Stimulated activated CD8-positive, alpha-beta memory T cell treated with anti-CD3 and anti-CD28 coated beads, Interleukin-12 subunit alpha, Interleukin-12 subunit beta, amount 100 ng/mL, for 1 hour (primary cell): Measurements from ENCODE around the gene PDXK.
A peak's percentile ranks its signal among the peaks of the same experiment; 100 is the strongest.

Source experiments
- DNase-seq: peaks from one replicate; pipeline ENCODE4 v3.0.0-alpha.2; 2020; ENCODE audit warnings: low read depth

The PDXK gene

DNA sequence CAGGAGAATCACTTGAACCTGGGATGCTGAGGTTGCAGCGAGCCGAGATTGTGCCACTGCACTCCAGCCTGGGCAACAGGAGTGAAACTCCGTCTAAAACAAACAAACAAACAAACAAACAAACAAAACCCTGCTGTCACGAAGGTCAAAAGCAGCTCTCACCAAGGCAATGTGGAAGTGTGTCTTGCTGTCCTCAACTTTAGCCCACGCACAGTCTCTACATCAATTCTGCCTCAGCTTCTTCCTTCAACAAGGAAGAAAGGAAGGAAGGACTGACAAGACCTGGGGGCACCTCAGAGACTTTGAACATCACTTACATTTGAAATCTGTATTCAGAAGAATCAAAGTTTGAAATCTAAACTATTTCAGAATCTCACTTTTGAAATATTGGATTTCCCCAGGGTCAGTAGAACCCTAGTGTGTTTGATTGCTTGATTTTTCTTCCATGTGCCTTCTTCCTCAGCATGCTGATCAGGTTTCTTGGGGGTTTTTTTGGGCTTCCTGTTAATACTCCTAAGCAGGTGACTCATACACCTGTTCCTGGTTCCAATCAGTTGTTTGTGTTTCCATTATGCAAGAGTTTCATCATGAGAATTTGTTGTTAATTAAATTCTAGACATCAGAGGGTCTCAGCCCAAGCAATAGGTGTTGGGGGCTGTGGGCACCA is 63.6 kb downstream of the PDXK start:
- DNase-seq, result no peak

DNA sequence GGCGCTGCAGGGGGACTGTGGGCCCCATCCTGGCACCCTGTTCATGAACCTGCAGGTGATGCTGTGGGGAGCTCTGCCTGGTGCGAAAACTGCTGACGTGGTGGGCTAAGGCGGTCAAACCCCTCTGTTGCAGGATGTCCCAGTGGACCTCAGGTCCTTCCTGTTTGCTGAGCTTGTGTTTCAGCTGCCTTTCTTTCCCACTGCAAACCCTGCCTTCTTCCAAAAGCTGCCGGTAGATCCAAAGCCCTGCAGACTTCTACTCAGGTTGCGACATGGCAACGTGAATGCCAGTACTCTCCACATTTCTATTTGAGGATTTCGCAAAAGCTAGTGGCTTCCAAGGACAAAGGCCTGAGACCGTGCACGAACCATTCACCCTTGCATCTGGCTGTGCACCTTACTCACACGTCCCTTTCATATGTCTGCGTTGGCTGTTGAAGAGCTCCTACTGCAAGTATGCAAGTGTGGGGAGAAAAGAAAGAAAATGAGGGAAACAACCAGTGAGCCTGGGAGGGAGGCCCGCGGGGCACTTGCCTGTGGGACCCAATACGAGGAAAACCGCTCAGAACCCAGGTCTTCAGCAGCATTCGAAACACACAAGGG is 64.3 kb downstream of the PDXK start:
- no peak for DNase-seq

DNA sequence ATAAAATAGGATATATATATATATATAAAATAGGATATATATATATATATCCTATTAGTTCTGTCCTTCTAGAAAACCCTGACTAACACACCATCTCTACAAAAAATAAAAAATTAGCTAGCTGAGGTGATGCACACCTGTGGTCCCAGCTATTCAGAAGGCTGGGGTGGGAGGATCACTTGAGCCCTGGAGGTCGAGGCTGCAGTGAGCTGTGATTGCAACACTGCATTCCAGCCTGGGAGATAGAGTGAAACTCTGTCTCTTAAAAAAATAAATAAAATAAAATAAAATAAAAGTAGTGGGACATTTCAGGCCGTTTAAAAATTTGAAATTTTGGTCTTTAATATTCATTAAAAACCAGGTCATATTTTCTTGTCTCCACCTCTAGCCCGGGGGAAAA is 66.2 kb downstream of the PDXK start:
- DNase-seq, result no peak

DNA sequence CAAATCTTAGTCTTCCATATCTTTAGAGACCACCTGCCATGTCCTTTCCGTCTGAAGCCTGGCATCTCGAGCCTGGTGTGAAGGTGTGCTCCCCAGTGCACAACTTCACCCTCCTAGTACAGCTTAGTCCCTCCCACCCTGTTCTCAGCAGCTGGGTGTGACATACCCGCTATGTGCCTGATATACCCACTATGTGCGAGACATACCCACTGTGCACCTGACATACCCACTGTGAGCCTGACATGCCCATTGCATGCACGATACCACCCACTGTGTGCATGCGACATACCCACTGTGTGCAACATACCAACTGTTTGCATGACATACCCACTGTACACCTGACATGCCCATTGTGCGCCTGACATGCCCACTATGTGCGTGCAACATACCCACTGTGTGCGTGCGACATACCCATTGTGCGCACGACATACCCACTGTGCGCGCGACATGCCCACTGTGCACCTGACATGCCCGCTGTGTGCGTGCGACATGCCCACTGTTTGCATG is 67.4 kb downstream of the PDXK start:
- no peak for DNase-seq

DNA sequence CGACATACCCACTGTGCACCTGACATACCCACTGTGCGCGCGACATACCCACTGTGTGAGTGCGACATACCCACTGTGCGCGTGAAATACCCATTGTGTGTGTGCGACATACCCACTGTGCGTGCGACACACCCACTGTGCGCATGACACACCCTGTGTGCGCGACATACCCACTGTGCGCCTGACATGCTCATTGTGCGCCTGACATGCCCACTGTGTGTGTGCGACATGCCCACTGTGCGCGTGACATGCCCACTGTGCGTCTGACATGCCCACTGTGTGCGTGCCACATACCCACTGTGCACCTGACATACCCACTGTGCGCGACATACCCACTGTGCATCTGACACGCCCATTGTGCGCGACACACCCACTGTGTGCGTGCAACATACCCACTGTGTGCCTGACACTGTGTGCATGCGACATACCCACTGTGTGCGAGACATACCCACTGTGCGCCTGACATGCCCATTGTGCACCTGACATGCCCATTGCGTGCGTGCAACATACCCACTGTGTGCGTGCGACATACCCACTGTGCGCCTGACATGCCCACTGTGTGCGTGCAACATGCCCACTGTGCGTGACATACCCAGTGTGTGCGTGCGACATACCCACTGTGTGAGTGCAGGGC is 68.0 kb downstream of the PDXK start:
- DNase-seq, result no peak

DNA sequence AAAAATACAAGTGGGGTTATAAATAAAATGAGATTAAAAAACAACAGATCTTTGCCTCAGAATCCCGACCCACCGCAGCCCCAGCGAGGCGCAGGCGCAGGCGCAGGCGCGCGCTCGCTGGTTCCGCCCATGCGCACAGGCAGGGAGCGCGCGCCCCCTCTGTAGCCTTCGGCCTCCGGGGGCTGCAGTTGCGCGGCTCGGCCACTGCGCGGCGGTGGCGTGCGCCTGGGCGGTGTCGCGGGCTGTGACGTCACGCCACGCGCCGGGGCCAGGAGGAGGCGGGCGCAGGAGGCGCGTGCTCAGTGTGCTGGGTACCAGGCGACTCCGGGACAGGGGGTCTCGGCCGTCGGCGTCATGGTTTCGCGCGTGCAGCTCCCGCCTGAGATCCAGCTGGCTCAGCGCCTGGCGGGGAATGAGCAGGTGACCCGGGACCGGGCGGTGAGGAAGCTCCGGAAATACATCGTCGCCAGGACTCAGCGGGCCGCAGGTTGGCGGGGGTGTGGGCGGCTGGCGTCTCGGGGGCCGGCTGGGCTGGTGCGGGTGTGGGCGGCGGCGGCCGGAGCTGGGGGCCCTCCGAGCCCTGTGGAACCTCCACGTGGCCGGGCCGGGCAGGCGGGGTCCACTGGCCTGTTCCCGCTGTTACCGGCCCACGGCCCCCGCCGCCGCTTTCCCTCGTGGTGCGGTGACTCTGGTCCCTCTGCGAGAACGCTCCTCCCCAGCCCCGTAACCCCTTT is 70.5 kb downstream of the PDXK start, which contains the start of gene RRP1:
RRP1 (plus strand) TSS at position 302 of the 734 bp plus-strand sequence; CDS start at position 355, 53 bp downstream.
- DNase-seq, result peak; percentile 89

DNA sequence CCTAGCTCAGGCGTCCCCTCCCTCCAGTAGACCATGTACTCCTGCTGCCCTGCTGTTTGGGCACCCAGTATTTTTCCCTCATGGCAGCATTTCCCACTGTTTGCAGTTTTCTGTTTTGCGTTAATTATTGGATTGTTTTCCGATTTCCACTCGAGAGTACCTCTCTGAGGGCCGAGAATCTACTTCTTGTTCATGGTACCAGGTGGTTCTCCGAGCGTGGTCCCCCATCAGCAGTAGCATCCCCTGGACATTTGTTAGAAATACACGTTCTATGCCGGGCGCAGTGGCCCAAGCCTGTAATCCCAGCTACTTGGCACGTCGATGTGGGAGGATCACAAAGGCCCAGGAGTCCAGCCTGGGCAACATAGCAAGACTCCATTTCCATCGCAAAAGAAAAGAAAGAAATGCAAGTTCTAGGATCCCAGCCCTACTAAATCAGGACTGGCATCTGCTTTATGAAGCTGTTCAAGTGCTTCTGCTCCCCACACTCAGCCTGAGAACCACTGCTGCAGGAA is 71.1 kb downstream of the PDXK start:
- DNase-seq, result no peak

DNA sequence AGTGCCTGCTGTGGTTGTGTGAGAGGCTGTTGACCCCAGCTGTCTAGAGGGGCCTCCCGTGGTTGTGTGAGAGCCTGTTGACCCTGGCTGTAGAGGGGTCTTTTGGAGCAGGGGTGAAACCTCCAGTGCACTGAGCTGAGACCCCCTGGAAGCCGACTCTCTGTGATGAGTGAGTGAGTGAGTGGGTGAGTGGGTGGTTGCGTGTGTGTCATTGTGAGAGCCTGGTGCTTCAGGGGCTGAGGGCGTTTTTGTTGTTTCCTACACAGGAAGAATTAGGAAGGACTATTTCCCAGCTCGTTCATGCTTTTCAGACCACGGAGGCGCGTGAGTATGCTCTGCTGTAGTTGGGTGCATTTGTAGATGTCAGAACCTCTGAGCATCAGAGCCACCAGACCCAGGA is 73.5 kb downstream of the PDXK start:
- DNase-seq, result no peak

DNA sequence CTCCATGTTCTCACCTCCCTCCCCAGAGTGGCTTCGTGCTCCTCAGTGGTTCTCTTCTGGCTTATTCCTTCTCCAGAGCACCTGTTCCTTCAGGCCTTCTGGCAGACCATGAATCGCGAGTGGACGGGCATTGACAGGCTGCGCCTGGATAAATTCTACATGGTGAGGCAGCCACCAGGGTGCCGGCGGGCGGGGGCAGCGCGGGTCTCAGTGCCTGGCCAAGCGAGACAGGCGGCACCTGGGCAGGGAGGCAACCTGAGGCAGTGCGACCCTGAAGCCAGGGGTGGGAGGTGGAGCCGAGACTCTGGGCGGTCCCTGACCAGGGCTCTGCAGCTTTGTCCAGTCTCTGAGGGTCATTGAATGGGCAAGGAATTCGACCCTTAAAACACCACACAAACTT is 74.3 kb downstream of the PDXK start:
- DNase-seq, result no peak

DNA sequence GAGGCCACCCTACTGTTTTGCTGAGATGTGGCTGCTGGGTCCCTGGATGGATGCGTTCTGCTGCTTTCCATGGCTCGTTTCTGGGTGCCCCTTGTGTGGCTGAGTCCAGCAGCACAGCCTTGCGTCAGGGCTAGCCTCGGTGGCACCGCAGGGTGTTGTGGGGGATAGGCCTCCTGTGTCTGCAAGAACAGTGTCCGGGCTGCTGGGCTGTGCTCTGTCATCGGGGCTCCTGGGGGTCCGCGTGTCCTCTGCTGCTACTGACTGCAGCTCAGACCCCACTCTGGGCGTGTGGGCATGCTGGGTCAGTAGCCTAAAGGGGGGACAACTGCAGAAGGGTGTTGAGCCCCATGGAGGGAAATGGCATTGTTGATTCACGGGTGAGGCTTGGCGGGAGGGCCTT is 75.4 kb downstream of the PDXK start:
- no peak for DNase-seq

DNA sequence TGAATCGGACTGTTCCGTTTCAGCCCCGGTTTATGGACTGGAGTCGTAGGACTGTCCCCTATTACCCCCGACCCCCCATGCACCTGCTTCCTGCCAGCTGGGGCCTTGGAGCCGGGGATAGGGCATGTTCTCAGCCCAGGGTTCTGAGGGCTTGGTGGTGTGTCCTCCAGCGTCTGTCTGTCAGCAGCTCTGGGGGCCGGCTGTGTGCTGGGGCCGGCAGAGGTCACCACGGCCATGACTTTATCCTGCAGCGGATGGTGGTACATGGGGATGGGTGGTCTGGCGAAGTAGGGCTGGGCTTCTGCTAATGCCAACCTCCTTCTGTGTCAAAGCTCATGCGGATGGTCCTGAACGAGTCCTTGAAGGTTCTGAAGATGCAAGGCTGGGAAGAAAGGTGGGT is 75.9 kb downstream of the PDXK start:
- DNase-seq, result no peak

DNA sequence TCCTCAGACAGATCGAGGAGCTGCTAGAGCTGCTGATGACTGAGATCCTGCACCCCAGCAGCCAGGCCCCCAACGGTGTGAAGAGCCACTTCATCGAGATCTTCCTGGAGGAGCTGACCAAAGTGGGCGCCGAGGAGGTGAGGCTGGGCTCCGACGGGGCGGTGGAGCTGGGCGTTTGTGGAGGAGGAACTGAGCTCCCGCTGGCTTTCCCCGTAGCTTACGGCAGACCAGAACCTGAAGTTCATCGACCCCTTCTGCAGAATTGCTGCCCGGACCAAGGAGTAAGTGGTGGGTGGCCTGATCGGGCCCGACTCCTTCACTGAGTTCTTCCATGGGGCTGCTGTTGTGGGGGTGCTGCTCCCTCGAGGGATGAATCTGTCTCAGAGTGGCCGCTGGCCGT is 78.5 kb downstream of the PDXK start:
- no peak for DNase-seq

DNA sequence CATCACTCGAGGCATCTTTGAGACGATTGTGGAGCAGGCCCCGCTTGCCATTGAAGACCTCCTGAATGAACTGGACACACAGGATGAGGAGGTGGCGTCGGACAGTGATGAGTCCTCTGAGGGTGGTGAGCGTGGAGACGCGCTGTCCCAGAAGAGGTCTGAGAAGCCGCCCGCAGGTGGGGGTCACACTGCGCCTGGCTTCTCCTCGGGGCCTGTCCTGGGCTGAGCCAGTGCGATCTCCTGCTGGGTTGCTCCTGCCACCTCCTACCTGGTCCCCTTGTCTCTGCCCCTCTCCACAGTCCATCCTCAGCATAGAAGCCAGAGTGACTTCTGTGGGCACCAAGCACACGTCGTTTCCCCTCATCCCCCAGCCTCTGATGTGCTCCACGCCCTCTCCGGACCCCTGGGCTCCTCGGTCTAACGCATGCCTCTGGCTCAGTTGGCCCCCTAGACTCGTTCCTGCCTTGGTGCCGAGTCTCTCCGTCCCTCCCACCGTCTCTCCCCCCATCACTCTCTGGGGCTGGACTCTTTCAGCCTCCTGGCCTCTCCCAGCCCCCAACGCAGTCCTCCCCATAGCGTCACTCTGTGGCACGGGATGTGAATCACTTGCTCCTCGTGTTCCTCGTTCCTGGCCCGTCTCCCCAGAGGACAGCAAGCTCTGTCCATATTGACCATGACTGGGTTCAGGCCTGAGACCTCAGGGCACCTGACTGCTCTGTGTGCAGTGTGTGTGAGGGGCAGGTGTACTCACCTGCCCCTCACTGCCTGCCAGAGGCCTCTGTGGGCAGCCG is 79.2 kb downstream of the PDXK start:
- no peak for DNase-seq

DNA sequence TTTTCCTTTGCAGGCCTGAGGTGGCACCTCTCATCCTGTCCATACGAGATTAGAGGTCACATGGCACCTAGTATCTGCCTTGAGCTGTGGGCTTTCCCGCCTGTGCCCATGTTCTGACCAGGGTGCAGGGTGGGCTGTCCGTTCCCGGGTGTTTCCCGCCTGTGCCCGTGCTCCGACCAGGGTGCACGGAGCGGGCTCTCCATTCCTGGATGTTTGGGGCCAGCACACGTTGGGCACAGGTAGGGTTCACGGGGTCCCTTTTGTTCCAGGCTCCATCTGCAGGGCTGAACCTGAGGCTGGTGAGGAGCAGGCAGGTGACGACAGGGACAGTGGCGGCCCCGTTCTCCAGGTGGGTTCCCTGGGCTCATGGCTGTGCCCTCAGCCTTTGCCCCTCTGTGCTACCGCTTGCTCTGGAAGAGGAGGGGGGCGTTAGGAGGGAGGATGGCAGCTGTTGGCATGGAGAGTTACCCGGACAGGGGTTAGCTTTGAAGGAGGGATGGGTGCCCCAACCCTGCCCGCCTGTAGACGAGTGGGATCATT is 80.4 kb downstream of the PDXK start:
- DNase-seq, result no peak

DNA sequence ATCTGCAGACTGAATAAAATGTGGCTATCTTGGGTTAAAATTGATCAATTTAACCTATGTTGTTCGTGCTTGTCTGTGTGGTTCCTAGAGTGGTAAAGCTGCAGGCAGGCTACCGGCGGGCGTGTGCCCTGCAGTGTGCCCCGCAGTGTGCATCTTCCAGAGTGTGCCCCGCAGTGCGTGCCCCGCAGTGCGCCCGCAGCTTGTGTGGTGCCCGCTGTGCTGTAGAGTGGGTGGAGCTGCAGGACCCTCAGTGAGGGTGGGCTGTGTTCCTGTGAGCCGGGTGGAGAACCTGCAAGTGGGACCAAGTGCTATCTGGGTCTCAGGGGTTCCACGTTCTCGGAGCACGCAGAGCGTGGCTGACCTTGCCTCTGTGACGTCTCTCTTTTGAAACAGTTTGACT is 81.2 kb downstream of the PDXK start:
- no peak for DNase-seq

DNA sequence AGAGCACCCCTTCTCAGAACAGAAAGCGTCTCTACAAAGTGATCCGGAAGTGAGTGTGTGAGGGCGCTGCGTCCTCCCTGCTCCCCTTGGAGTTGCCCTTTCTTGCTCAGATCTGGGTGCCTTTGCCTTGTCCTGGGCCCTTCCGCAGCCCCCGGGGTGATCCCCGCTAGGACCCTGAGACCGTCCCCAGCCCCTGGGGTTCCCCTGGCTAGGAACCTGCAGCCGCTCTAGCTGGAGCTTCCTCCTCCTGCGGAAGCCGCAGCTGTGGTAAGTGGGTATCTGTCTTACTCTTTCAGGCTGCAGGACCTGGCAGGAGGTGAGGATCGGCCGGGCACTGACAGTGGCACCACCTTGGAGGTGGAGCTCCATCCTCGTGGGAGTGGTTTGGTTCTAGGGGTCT is 81.6 kb downstream of the PDXK start:
- DNase-seq, result no peak

DNA sequence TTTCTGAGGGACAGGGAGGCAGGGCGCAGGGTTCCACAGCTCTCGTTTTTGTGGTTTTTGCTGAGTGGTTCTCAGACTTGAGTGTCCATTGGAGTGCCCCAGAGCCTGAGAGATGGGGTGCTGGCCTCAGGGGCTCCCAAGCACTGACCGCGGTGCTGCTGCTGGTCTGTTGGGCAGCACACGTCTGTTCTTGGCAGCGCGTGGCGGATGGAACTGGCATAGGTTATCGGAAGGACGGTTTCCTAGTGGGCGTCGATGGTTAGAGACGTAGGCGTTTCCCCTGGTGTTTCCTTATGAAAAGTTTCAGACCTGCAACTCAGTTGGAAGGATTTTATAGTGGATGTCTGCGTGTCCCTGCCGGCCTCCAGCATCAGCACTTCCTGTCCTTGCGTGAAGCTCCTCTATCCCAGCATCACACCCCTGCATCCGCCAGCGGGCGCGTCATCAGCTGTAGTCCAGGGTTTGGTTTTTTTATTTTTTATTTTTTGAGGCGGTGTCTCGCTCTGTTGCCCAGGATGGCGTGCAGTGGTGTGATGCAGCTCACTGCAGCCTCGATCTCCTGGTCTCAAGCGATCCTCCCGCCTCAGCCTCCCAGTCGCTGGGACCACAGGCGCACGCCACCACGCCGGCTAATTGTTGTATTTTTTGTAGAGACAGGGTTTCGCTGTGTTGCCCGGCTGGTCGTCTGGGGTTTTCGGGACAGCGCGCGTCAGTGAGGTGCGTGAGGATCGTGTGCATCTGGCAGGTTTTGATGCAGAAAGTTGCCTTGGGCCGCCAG is 82.3 kb downstream of the PDXK start:
- no peak for DNase-seq

DNA sequence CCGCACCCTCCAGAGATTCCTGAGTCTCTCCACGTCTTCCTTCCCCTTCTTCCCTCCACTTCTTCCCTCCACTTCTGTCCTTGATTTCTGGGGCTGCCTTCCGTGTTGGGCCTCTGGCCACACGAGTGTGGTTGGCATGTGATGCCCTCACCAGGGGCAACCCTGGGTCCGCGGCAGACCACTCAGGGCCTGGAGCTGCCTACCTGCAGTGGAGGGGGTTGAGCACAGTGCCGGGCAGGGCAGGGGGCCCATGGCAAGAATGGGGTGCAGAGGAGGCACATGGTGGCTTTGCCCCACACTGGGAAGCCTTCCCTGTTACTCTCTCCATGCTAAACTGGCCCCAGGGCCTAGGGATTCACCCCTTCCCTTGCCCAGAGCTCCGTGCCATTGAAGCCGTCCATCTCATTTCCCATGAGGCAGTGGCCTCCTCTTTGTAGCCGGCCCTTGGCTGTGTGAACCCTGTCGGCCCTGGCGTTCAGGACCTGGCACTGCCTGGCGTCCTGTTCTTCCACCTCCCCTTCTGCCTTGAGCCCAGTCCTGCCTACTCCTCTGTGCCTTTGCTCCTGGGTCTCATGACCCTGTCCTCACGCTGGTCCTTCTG is 83.9 kb downstream of the PDXK start:
- no peak for DNase-seq

DNA sequence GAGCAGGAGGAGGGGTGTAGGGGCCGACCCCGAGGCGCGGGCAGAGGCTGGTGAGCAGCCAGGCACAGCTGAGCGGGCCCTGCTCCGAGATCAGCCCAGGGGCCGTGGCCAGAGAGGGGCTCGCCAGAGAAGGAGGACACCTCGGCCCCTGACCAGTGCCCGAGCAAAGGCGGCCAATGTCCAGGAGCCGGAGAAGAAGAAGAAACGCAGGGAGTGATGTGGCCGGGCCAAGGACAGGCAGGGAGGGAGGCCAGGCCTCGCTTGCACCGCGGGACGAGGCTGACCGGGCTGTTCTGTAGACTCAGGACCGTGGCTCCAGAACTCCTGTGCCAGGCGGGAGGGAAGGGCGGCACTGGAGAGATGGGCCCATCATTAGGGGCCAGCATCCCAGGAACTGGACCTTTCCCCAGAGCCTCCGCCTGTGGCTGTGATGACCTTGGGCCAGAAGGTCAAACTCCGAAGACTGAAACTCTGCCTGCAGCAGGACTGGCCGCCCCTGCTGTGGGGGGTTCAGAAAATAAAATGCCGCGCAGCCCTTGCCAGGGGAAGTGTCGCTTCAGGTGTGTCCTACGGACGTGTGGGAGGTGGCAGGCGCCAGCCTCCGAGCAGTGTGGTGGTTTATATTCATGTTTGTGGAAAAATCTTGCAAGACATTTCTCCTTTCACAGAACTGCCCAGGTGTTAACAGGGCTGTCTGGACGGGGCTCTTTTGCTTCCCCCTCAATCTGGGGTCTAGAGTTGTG is 84.8 kb downstream of the PDXK start:
- no peak for DNase-seq
